ENCODE results near the gene PAPLN. TPM values are rescaled to one million over a fixed set of nuclear protein-coding genes. Genes with fewer than 3 reads are reported as not detected.

PAPLN gene
- total and polyA plus RNA-seq, 2 of the 13 experiments (the other 11 are each of a cell fraction or from before 2014, with no cell fraction given) = not detected

GRCh38 chr14:73208846-73209245, 28.5 kb upstream of the PAPLN start:
- POLR2A ChIA-PET = no interaction called here
- ATAC-seq (no peak), DNase-seq (ENCODE audit: low spot score) (no peak), FAIRE-seq (no peak)
- Histone ChIP-seq H3K4me1 (ENCODE audit: insufficient read depth, low read length) (peaks cover 8% of the 10 kb centered on the region), H3K4me2 (ENCODE audit: low read depth, low read length) (no peak overlapping the region), H3K27me3 (ENCODE audit: control insufficient read depth in 1 of 2, insufficient read depth in 2 of 2, low read length in 2 of 2) (no peaks in the 10 kb centered on the region), H3K27ac (ENCODE audit: extremely low read length, insufficient read depth, low read length) (no peak overlapping the region), H4K20me1 (ENCODE audit: insufficient read depth, low read length) (no peaks in the 10 kb centered on the region), H3K9me3 (ENCODE audit: low read length) (no peaks in the 10 kb centered on the region), H3K36me3 (replicated peaks in 1 of 2; ENCODE audit: control insufficient read depth in 1 of 2, insufficient read depth in 2 of 2, low read length in 2 of 2) (peaks cover 22 to 48% of the 10 kb centered on the region in 2 experiments; a peak in 4 of 5 replicates), H3K79me2 (ENCODE audit: insufficient read depth, low read length) (no peaks in the 10 kb centered on the region), H2AFZ (ENCODE audit: low read length) (no peak overlapping the region), H3K4me3 (replicated peaks in 1 of 3; ENCODE audit: insufficient read depth in 1 of 3, low read depth in 2 of 3, low read length in 3 of 3) (no peak overlapping the region), H3K9ac (ENCODE audit: insufficient read depth, low read depth, low read length) (no peak overlapping the region)
- no TSS peak for BruUV-seq (replicated peaks)
- in situ Hi-C loops (cut with HindIII; ENCODE audit: extremely low pct_ligation_motif_present, low pct_unique_long_range_greater_than_20kb) (no loop called here), intact Hi-C loops (cut with micrococcal nuclease; ENCODE audit: unreplicated experiment) (no loop called here)
- WGBS (ENCODE audit: low lambda C conversion rate) = 100% methylated on average over 1 of the region's 8 CpGs
- CTCF ChIA-PET (ENCODE audit: low intra/inter-chr PET ratio, low total read pairs) = no interaction called here
- TF ChIP-seq HOXA7 (CRISPR knock-in tag; IDR thresholded peaks at IDR 0.05) = no peak

- no peak for ATAC-seq
- no peak for TF ChIP-seq PBX2 (CRISPR knock-in tag; IDR thresholded peaks at IDR 0.05)
- TF ChIP-seq KAT8 (CRISPR knock-in tag; IDR thresholded peaks at IDR 0.05) = no peak
- TF ChIP-seq ZNF253 (CRISPR knock-in tag; IDR thresholded peaks at IDR 0.05; ENCODE audit: borderline replicate concordance) = no peak
- no peak for TF ChIP-seq POLR2AphosphoS5 (IDR thresholded peaks at IDR 0.05; ENCODE audit: low read depth, low read length)
- TF ChIP-seq TMF1 (CRISPR knock-in tag; IDR thresholded peaks at IDR 0.05; ENCODE audit: low read depth) = no peak
- no peak for TF ChIP-seq ZBTB7B (CRISPR knock-in tag; IDR thresholded peaks at IDR 0.05)
- no TSS peak for BruUV-seq (replicated peaks)
- peaks cover 23 to 48% of the 10 kb centered on the region in 2 experiments; a peak in 4 of 5 replicates for H3K36me3 ChIP-seq (replicated peaks in 1 of 2; ENCODE audit: control insufficient read depth in 1 of 2, insufficient read depth in 2 of 2, low read length in 2 of 2)
- CTCF ChIA-PET (ENCODE audit: low intra/inter-chr PET ratio, low total read pairs) = no interaction called here
- POLR2A ChIA-PET = no interaction called here
- H3K27me3 ChIP-seq (ENCODE audit: control insufficient read depth in 1 of 2, insufficient read depth in 2 of 2, low read length in 2 of 2) = no peaks in the 10 kb centered on the region
- no peaks in the 10 kb centered on the region for H3K79me2 ChIP-seq (ENCODE audit: insufficient read depth, low read length)
- no peaks in the 10 kb centered on the region for H3K9me3 ChIP-seq (ENCODE audit: low read length)
- no peak overlapping the region for H3K9ac ChIP-seq (ENCODE audit: insufficient read depth, low read depth, low read length)
- no peak for FAIRE-seq
- WGBS (ENCODE audit: low lambda C conversion rate) = 82% methylated on average over 2 of the region's 2 CpGs
- DNase-seq (ENCODE audit: low spot score) = no peak
- in situ Hi-C loops (cut with HindIII; ENCODE audit: extremely low pct_ligation_motif_present, low pct_unique_long_range_greater_than_20kb) (no loop called here), intact Hi-C loops (cut with micrococcal nuclease; ENCODE audit: unreplicated experiment) (no loop called here)
- H3K4me2 ChIP-seq (ENCODE audit: low read depth, low read length) = no peak overlapping the region
- peaks cover 8% of the 10 kb centered on the region for H3K4me1 ChIP-seq (ENCODE audit: insufficient read depth, low read length)
- no peak overlapping the region for H2AFZ ChIP-seq (ENCODE audit: low read length)
- H4K20me1 ChIP-seq (ENCODE audit: insufficient read depth, low read length) = no peaks in the 10 kb centered on the region
- no peak overlapping the region for H3K27ac ChIP-seq (ENCODE audit: extremely low read length, insufficient read depth, low read length)
- no peak overlapping the region for H3K4me3 ChIP-seq (replicated peaks in 1 of 3; ENCODE audit: insufficient read depth in 1 of 3, low read depth in 2 of 3, low read length in 3 of 3)
Measured at GRCh38 chr14:73209953-73210352, 27.4 kb upstream of the PAPLN start.
